GM12878 (cell line): ENCODE data around the gene MYL7. TPM values are rescaled to one million over a fixed set of nuclear protein-coding genes. Genes with fewer than 3 reads are reported as not detected.

Source experiments
- ATAC-seq: fragments of 200-7000 bp; cut with Tn5 transposase; 3 replicates; pipeline ENCODE4 v1.9.1; 2020; ENCODE audit warnings: mild to moderate bottlenecking, moderate library complexity
- BruUV-seq: library from RNA; stranded (reverse); fragments of 400-500 nt; replicated peaks from 2 replicates; lab custom pipeline; 2021; lab: Mats Ljungman, UMichigan
- CTCF ChIA-PET: fragments of 300-600 bp; sonication (Branson Sonifier 250); formaldehyde crosslinking; extraction: SDS; loops from one replicate; lab custom pipeline; 2021; ENCODE audit warnings: inconsistent platforms; lab: Yijun Ruan, JAX
- POLR2A ChIA-PET: fragments of 350-600 bp; formaldehyde crosslinking; extraction: SDS; loops from one replicate; lab custom pipeline; 2021; ENCODE audit warnings: inconsistent platforms; lab: Charles Lee
- RAD21 ChIA-PET: fragments of 300-600 bp; sonication (Branson Sonifier 250); formaldehyde crosslinking; loops from one replicate; lab custom pipeline; 2023; ENCODE audit warnings: antibody characterized with exemption; ENCODE audit not compliant: unreplicated experiment; lab: Charles Lee
- SMC1A ChIA-PET: fragments of 300-600 bp; sonication (Branson Sonifier 250); formaldehyde crosslinking; loops from one replicate; lab custom pipeline; 2023; ENCODE audit not compliant: unreplicated experiment, uncharacterized antibody; lab: Charles Lee
- DNase-seq: peaks from one replicate; pipeline ENCODE4 v3.0.0-alpha.2; 2011; ENCODE audit warnings: low read depth, low spot score
- FAIRE-seq: peaks from 3 replicates; lab custom pipeline; 2011; peaks lifted over from hg19 to GRCh38; lab: Jason Lieb, UNC
- H2AFZ ChIP-seq: 2 replicates; pipeline ENCODE4 v1.6.0; 2011; ENCODE audit warnings: low read depth, low read length, control low read depth; ENCODE audit not compliant: control insufficient read depth
- H3K27ac ChIP-seq: 2 replicates; pipeline ENCODE4 v1.5.1; 2011; ENCODE audit warnings: control low read depth; ENCODE audit not compliant: control insufficient read depth, insufficient read depth
- H3K27me3 ChIP-seq, 2 experiments: replicated peaks in 1 of 2; 2 replicates each; pipeline versions ENCODE4 v1.6.0 to v1.6.1; 2011; ENCODE audit warnings: low read length in 1 of 2; ENCODE audit not compliant: control insufficient read depth in 2 of 2, insufficient read depth in 2 of 2
- H3K36me3 ChIP-seq, 2 experiments: 2 replicates each; pipeline ENCODE4 v1.5.1; 2011; ENCODE audit warnings: low read length in 1 of 2; ENCODE audit not compliant: control insufficient read depth in 2 of 2, insufficient read depth in 2 of 2
- H3K4me1 ChIP-seq: 2 replicates; pipeline ENCODE4 v1.6.1; 2011; ENCODE audit warnings: mild to moderate bottlenecking, low read length, moderate library complexity, mixed read lengths; ENCODE audit not compliant: control insufficient read depth, insufficient read depth
- H3K4me2 ChIP-seq: 2 replicates; pipeline ENCODE4 v1.6.0; 2011; ENCODE audit warnings: control low read depth; ENCODE audit not compliant: control insufficient read depth, insufficient read depth
- H3K4me3 ChIP-seq: fragments of 200-600 bp; sonication (generic); 2 replicates; pipeline ENCODE4 v1.5.1; 2016
- H3K79me2 ChIP-seq: 2 replicates; pipeline ENCODE4 v1.6.0; 2011; ENCODE audit warnings: low read length; ENCODE audit not compliant: control insufficient read depth, insufficient read depth
- H3K9ac ChIP-seq: 2 replicates; pipeline ENCODE4 v1.8.0; 2011; ENCODE audit warnings: low read length, control low read depth, mixed read lengths; ENCODE audit not compliant: control insufficient read depth, insufficient read depth
- H3K9me3 ChIP-seq: replicated peaks from 3 replicates; pipeline ENCODE4 v1.5.1; 2011; ENCODE audit warnings: mild to moderate bottlenecking, low read length; ENCODE audit not compliant: control insufficient read depth, insufficient read depth
- H4K20me1 ChIP-seq: 2 replicates; pipeline ENCODE4 v1.6.0; 2011; ENCODE audit not compliant: control insufficient read depth, insufficient read depth
- CBX3 ChIP-seq: fragments of 200-600 bp; sonication (generic); IDR thresholded peaks from 2 replicates; pipeline ENCODE4 v1.6.1; 2016; ENCODE audit warnings: low read depth, borderline replicate concordance
- FOXM1 ChIP-seq: IDR thresholded peaks from 2 replicates; pipeline ENCODE4 v1.6.1; 2012; ENCODE audit warnings: low read depth, mild to moderate bottlenecking, inconsistent platforms, low read length, moderate library complexity
- GATAD2B ChIP-seq: fragments of 450-650 bp; conservative IDR thresholded peaks from 2 replicates; pipeline ENCODE4 v1.6.1; 2017; ENCODE audit warnings: low read depth, mild to moderate bottlenecking, moderate library complexity
- NBN ChIP-seq: fragments of 450-650 bp; IDR thresholded peaks from 2 replicates; pipeline ENCODE4 v1.6.1; 2016
- NFYA ChIP-seq: IDR thresholded peaks from 2 replicates; pipeline ENCODE4 v1.6.1; 2011; ENCODE audit warnings: low read depth, mild to moderate bottlenecking, low read length, improper control_type of control experiment, borderline replicate concordance
- NR2C1 ChIP-seq: fragments of 450-650 bp; IDR thresholded peaks from 2 replicates; pipeline ENCODE4 v1.6.1; 2017; ENCODE audit warnings: antibody characterized with exemption, mild to moderate bottlenecking, moderate library complexity
- POLR2AphosphoS2 ChIP-seq: IDR thresholded peaks from 2 replicates; pipeline ENCODE4 v1.6.1; 2011; ENCODE audit warnings: low read depth, mild to moderate bottlenecking, low read length, improper control_type of control experiment, moderate library complexity
- RBBP5 ChIP-seq: fragments of 200-600 bp; sonication (generic); conservative IDR thresholded peaks from 2 replicates; pipeline ENCODE4 v1.6.1; 2016
- SIN3A ChIP-seq: IDR thresholded peaks from 2 replicates; pipeline ENCODE4 v1.6.1; 2012; ENCODE audit warnings: low read depth, low read length, improper control_type of control experiment
- SMC3 ChIP-seq: IDR thresholded peaks from 2 replicates; pipeline ENCODE4 v1.6.1; 2011; ENCODE audit warnings: low read length, improper control_type of control experiment, borderline replicate concordance
- ZZZ3 ChIP-seq: IDR thresholded peaks from 2 replicates; pipeline ENCODE4 v1.6.1; 2011; ENCODE audit warnings: low read depth; ENCODE audit not compliant: control insufficient read depth, insufficient read length
- WGBS: methylation state at CpG from one replicate; pipeline ENCODE4 v1.1.6; 2016; ENCODE audit warnings: low lambda C conversion rate; ENCODE audit not compliant: insufficient replicate concordance, insufficient coverage; ENCODE audit errors: missing lambda C conversion rate; 5-methylcytosine and 5-hydroxymethylcytosine counted together
- in situ Hi-C: fragments of 300-500 bp; cut with MboI; formaldehyde crosslinking; loops from 9 replicates; pipeline ENCODE4 v1.14.3; 2018; ENCODE audit warnings: mixed read lengths
- intact Hi-C: fragments of 100-400 bp; cut with micrococcal nuclease; formaldehyde crosslinking; loops from one replicate; pipeline ENCODE4 v1.14.2; 2022; ENCODE audit not compliant: unreplicated experiment
- polyA plus RNA-seq, 11 experiments: library from polyadenylated mRNA; depleted of rRNA in 4 of 11; unstranded in 6 of 11; stranded (reverse) in 5 of 11; fragments of >200 nt; fragmentation: Nextera tagmentation in 4 of 11; fragmentation: Illumina TruSeq in 1 of 11; extraction: Ambion mirVana in 4 of 11; extraction: Trizol in 1 of 11; gene quantifications; 1 replicate in 1 of 11; 2 replicates in 10 of 11; pipeline versions ENCODE4 v1.2.1 to v1.2.3, GENCODE V29; 2011 to 2016; ENCODE audit warnings: inconsistent platforms in 2 of 11, missing spikeins in 2 of 11, low read depth in 1 of 11
- total RNA-seq, 4 experiments: library from RNA; depleted of rRNA in 3 of 4; stranded (reverse); fragments of >200 nt in 3 of 4; fragmentation: Illumina TruSeq in 1 of 4; extraction: Trizol in 1 of 4; gene quantifications; 2 replicates each; pipeline versions ENCODE4 v1.2.1 to v1.2.3, GENCODE V29; 2013 to 2021
- TF ChIP-seq, protein P1 (sequence below): fragments of 450-650 bp; IDR thresholded peaks from 2 replicates; pipeline ENCODE4 v1.6.1; 2017; ENCODE audit warnings: mild to moderate bottlenecking, moderate library complexity
- TF ChIP-seq, protein P2 (sequence below): IDR thresholded peaks from 2 replicates; pipeline ENCODE4 v1.6.1; 2011; ENCODE audit warnings: low read depth, mild to moderate bottlenecking, low read length, moderate library complexity, borderline replicate concordance; ENCODE audit errors: extremely low read depth
- TF ChIP-seq, protein P3 (sequence below): fragments of 450-650 bp; IDR thresholded peaks from 2 replicates; pipeline ENCODE4 v1.6.1; 2018; ENCODE audit warnings: mild to moderate bottlenecking, low read depth, moderate library complexity; ENCODE audit not compliant: partially characterized antibody

Gene MYL7
- total and polyA plus RNA-seq, 10 of the 15 experiments (the other 5 are each of a cell fraction or from before 2014, with no cell fraction given): 1.9 TPM; not detected in 9

DNA sequence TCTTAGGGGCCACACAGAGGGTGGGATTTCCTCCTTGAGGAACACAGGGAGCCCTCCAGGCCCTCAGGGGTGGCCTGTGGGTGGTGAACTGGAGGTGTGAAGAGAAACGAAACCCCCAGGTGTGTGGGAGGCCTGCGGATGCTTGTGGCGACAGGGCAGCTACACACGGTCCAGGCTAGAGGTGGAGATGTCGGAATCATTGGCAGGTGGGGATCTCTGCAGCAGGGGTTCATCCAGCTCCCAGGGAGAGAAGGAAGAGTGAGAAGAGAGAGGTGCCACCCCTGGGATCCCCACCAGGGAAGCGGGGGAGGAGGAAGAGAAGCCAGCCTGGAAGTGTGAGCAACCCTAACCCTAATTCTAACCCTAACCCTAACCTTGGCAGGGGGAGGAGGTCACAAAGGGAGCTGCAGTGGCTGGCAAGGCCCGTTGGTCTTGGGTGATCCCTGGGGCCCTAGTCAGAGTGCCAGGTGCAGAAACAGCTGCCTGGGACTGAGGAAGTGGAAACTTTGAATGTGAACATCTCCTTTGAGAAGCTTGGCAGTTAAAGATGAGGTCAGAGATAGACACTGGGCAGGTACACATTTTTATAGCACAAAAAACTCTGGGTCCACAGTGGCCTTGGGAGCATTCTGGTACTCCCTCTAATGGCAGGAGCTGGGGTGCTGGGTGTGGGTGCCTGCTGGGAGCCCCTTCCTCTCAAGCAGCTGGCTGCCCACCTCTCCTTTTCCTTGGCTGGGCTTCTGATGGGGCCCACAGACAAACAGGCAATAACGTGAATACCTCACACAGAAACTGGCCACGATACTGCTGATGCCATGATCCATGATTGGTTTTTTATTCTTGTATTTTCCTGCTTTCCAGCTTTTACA lies 43.8 kb downstream of the MYL7 start (continued):
- TF ChIP-seq, protein P1, sequence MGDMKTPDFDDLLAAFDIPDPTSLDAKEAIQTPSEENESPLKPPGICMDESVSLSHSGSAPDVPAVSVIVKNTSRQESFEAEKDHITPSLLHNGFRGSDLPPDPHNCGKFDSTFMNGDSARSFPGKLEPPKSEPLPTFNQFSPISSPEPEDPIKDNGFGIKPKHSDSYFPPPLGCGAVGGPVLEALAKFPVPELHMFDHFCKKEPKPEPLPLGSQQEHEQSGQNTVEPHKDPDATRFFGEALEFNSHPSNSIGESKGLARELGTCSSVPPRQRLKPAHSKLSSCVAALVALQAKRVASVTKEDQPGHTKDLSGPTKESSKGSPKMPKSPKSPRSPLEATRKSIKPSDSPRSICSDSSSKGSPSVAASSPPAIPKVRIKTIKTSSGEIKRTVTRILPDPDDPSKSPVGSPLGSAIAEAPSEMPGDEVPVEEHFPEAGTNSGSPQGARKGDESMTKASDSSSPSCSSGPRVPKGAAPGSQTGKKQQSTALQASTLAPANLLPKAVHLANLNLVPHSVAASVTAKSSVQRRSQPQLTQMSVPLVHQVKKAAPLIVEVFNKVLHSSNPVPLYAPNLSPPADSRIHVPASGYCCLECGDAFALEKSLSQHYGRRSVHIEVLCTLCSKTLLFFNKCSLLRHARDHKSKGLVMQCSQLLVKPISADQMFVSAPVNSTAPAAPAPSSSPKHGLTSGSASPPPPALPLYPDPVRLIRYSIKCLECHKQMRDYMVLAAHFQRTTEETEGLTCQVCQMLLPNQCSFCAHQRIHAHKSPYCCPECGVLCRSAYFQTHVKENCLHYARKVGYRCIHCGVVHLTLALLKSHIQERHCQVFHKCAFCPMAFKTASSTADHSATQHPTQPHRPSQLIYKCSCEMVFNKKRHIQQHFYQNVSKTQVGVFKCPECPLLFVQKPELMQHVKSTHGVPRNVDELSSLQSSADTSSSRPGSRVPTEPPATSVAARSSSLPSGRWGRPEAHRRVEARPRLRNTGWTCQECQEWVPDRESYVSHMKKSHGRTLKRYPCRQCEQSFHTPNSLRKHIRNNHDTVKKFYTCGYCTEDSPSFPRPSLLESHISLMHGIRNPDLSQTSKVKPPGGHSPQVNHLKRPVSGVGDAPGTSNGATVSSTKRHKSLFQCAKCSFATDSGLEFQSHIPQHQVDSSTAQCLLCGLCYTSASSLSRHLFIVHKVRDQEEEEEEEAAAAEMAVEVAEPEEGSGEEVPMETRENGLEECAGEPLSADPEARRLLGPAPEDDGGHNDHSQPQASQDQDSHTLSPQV: no peak
- TF ChIP-seq CBX3 (no peak), NR2C1 (peak; percentile 27; the same call in 1 of the 2 replicates), NBN (0 out of 2 replicates have a peak, but pooled peaks have one; percentile 34)

DNA sequence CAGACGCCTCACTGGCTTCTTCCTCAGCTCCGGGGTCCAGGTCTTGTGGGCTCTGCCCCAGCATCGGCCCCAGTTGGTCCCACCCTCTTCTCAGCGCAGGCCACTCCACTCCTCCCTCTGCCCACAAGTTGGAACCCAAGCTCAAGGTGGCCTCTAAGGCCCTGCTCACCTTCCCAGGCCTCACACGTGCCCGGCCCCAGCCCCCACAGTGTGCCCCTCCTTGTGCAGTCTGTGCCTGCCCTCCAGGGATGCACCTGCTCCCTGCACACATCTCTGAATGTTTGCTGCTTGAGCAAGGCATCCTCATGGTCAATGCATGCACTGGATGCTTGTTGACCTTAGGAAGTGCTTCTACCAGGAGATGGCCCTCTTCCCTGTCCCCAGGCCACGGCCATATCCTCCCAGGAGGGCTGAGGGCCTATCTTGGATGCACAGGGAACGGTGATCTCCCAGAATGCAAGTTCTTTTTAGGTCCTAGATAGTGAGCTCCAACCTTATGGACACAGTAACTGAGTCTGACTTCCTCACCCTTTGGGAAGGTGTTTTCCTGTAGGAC lies 44.7 kb downstream of the MYL7 start:
- no peak overlapping the region for H2AFZ ChIP-seq
- no peak overlapping the region for H3K4me2 ChIP-seq
- no peak overlapping the region for H3K9ac ChIP-seq
- ChIA-PET POLR2A (no interaction called here), CTCF (interaction anchor here (1.4 to 2.8 kb wide), 2 partner anchors 12 to 29 kb away, joined by 3 to 9 read pairs; no protein-coding TSS in a partner anchor), RAD21 (interaction anchor here (1.3 kb wide), 1 partner anchor 52 kb away, joined by 3 read pairs; the partner anchor contains the start of gene DBNL), SMC1A (interaction anchor here (1.4 kb wide), 1 partner anchor 15 kb away, joined by 4 read pairs; no protein-coding TSS in a partner anchor)
- no peak overlapping the region for H3K4me3 ChIP-seq
- H3K4me1 ChIP-seq: peaks cover 14% of the 10 kb centered on the region
- WGBS: 34% methylated on average over 8 of the region's 8 CpGs
- in situ Hi-C loops (no loop called here), intact Hi-C loops (no loop called here)
- no peak for FAIRE-seq
- H4K20me1 ChIP-seq: no peaks in the 10 kb centered on the region
- H3K36me3 ChIP-seq: no peaks in the 10 kb centered on the region
- DNase-seq: no peak
- no peak overlapping the region for H3K27ac ChIP-seq
- H3K79me2 ChIP-seq: no peaks in the 10 kb centered on the region
- no peaks in the 10 kb centered on the region for H3K9me3 ChIP-seq
- no peaks in the 10 kb centered on the region for H3K27me3 ChIP-seq
- no peak for ATAC-seq
- no TSS peak for BruUV-seq
- no peak for TF ChIP-seq SMC3
- no peak for TF ChIP-seq NFYA
- no peak for TF ChIP-seq RBBP5
- no peak for TF ChIP-seq GATAD2B
- no peak for TF ChIP-seq ZZZ3
- TF ChIP-seq POLR2AphosphoS2: no peak
- no peak for TF ChIP-seq FOXM1
- TF ChIP-seq SIN3A: no peak
- TF ChIP-seq, protein P2, sequence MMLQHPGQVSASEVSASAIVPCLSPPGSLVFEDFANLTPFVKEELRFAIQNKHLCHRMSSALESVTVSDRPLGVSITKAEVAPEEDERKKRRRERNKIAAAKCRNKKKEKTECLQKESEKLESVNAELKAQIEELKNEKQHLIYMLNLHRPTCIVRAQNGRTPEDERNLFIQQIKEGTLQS: no peak
- TF ChIP-seq, protein P3, sequence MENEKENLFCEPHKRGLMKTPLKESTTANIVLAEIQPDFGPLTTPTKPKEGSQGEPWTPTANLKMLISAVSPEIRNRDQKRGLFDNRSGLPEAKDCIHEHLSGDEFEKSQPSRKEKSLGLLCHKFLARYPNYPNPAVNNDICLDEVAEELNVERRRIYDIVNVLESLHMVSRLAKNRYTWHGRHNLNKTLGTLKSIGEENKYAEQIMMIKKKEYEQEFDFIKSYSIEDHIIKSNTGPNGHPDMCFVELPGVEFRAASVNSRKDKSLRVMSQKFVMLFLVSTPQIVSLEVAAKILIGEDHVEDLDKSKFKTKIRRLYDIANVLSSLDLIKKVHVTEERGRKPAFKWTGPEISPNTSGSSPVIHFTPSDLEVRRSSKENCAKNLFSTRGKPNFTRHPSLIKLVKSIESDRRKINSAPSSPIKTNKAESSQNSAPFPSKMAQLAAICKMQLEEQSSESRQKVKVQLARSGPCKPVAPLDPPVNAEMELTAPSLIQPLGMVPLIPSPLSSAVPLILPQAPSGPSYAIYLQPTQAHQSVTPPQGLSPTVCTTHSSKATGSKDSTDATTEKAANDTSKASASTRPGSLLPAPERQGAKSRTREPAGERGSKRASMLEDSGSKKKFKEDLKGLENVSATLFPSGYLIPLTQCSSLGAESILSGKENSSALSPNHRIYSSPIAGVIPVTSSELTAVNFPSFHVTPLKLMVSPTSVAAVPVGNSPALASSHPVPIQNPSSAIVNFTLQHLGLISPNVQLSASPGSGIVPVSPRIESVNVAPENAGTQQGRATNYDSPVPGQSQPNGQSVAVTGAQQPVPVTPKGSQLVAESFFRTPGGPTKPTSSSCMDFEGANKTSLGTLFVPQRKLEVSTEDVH: no peak
